GM19438 (cell line): ENCODE measurements around the gene ZC3H12C.

Experiments
- ATAC-seq: cut with Tn5 transposase; IDR thresholded peaks from one replicate; pipeline ENCODE4 v1.9.1; 2021; ENCODE audit warnings: low read depth; ENCODE audit not compliant: unreplicated experiment

Gene ZC3H12C

GRCh38 chr11:110096496-110096895, 3.3 kb downstream of the ZC3H12C start:
- ATAC-seq: no peak

DNA sequence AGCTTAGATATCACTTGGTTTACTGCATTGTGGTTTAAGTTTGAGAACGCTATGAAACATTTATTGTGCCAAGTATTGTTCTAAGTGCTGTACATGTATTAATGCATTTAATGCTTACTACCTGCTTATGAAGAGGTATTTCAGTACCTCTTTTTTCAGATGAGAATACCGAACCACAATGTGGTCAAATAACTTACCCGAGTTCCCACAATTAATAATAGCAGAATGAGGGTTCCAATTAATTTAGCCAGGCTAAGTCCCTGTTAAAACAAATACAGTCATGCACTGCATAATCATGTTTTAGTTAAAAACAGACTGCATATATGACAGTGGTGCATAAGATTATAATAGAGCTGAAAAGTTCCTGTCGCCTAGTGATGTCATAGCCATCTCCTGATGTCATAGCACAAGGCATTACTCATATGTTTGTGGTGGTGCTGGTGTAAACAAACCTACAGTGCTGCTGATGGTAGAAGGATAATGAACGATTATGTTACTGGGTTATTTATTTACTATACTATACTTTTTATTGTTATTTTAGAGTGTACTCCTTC, 4.3 kb downstream of the ZC3H12C start:
- no peak for ATAC-seq

DNA sequence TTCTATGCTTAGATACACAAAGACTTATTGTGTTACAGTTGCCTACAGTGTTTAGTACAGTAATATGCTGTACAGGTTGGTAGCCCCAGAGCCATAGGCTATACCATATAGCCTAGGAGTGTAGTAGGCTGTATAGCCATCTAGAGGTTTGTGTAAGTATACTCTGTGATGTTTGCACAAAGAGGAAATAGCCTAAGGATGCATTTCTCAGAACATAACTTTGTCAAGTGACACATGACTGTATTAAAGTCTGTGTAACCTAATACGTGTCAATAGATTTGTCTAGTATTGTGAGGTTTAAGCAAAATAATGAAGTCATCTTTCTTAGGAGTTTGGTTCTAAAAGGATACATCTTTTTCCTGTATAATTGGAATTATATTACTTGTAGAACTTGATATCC, 5.5 kb downstream of the ZC3H12C start:
- no peak for ATAC-seq

- no peak for ATAC-seq
Measured at GRCh38 chr11:110100476-110101240, 7.5 kb downstream of the ZC3H12C start.

DNA sequence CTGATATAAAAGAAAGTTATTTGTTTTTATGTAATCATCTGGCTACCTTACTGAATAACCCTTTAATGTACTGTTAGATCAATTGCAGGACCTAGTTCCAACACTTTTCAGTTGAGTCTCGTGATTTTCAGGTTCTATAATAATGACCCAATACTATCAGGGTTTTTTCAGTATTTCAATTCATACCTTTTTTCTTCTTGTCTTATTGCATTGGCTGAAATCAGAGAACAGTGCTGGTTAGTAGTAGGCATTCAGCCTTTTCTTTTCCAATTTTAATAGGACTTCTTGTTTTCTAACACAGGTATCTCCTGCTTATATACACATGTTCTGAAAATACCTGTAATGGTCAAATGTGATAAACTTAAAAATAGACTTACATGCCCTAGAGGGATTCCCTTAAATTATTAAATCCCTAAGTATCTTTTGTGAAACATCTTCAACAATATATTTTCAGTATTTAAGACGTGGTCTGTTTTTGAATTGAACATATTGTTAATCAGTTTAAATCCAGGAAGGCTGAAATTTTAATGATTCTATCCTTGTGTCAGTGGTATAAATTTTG, 13.6 kb downstream of the ZC3H12C start:
- no peak for ATAC-seq

- no peak for ATAC-seq
Measured at GRCh38 chr11:110110854-110111253, 17.7 kb downstream of the ZC3H12C start.

DNA sequence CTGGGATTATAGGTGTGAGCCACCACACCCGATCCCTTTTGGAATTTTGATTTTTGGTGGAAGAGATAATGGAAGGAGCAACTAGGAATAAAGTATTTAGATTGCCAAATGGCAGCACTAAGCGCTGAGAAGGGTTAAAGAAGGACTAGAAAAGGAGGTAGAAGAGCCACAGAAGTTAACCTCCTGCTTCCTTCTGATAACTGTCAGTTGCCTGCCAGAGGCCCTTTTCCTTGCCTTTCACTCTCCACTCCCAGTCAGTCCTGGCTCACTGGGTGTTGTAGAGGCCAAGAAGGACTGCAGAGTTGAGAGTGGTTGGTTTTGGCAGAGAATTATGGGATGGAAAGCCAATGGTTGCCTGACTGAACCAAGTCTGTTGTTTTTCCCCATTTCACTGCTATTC, 19.3 kb downstream of the ZC3H12C start:
- no peak for ATAC-seq

- no peak for ATAC-seq
Measured at GRCh38 chr11:110113505-110113904, 20.3 kb downstream of the ZC3H12C start.

- ATAC-seq: no peak
Measured at GRCh38 chr11:110113973-110114372, 20.8 kb downstream of the ZC3H12C start.

DNA sequence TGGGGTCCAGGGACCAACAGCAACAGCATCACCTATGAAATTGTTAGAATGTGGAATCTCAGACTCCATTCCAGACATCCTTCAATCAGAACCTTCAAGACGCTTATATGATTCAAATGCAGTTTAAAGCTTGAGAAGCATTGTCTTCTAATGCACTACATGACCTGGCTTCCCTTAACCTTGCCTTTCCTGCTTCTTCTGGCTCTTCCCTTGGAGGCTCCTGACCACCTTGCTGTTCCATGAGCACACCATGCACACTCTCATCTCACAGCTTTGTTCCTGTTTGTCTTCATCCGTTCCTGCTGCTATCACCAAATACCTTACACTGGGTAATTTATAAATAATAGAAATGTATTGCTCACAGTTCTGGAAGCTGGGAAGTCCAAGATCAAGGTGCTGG, 26.1 kb downstream of the ZC3H12C start:
- ATAC-seq: no peak

DNA sequence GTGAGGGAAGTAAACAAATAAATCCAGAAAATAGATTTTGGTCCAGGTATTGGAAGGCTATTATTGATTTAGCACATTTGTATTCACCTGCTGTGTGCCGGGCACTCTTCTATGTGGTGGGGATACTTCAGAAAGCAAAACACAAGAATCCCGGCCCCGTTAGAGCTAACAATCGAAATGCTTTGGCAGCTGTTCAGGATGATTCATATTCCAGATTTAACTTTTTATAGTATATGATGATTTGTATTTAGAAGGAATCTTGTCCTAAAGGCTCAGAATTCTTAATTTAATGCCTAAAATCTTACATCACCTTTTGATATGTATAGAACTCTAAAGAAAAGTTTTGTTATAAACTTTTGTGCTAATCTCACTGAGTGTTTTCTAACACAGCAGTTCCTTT, 28.0 kb downstream of the ZC3H12C start:
- ATAC-seq: no peak

GRCh38 chr11:110123003-110123402, 29.8 kb downstream of the ZC3H12C start:
- ATAC-seq: no peak

DNA sequence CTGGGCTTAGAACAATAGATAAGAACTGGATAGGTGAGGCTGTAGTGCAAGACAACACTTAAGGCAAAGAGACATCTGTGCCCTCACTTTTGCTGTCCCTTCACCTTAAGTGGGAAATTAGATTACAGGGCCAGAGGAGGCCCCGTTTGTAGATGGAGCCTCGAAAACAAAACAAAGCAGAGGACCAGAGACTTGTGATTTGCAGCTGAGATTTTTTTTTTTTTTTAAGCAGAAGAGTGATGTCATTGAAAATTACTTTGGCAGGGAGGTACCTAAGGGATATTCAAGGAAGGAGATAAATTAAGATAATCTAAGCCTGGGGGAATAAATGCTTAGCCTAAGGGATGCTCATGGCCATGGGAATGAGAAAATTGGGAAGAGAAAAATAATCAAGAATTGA, 31.4 kb downstream of the ZC3H12C start:
- ATAC-seq: no peak

DNA sequence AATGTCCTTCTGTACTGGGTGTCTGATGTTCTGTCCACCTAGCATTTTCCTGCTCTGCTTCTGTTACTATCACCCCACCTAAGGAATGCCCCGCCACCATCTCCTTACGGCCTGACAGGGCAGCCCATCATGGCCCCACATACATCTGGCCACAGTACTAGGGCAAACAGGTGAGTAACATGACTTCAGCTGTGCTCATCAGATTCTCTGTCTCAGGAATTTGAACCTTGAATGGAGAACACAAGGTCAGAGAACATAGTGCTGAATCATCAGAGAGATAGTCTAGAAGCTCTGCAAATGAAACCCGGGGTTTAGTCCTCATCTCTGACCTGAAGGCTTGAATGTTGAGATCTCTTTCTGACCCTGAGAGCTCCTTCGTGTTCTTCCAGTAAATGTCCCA, 32.4 kb downstream of the ZC3H12C start:
- no peak for ATAC-seq

GRCh38 chr11:110126936-110127335, 33.7 kb downstream of the ZC3H12C start:
- ATAC-seq: no peak

DNA sequence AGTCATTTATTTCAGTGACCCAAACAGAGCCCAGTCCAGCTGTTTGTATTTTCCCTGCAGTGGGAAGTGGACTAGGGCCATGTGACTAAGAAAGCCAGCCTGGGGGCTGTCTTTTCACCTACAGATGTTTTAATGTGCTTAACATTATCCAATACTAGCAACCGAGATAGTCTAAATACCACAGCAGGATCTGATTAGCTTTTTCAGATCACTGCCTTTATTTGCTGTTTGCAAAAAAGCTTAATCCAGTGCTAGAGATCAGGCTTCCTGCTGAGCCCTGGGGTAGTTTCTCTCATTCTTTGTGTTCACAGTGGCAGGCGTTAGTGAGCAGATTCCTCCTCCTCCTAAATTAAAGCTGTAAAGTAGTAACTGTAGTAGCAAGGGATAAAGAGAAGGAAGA, 35.0 kb downstream of the ZC3H12C start:
- ATAC-seq: no peak

DNA sequence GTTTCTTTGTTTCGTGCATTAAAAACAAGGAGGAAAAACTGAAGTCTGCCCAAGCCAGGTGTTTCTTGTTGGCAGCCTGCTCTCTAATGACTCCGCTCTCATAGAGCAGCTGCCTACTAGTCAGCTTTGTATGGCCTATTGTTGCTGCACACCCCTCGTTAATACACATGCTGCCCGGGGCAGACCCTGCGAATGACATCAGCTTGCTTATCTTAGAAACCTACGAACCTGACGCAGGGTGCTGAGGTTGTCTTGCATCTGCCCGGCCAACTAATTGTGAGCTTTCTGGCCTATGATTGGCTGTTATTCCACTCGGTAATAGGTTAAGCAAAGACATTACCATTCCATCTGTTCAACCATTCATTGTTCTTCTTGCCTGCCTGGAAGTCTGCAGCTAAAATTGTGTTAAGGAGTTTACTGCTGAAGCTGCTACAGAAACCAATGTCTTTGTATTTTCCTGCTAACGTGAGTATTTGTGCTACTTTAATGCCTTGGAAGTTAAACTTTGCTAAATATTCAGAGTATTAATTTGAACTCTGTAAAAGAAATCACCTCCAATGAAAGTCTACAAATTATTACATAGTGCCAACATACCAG, 37.5 kb downstream of the ZC3H12C start:
- ATAC-seq: no peak

- no peak for ATAC-seq
Measured at GRCh38 chr11:110131386-110132123, 38.4 kb downstream of the ZC3H12C start.

- no peak for ATAC-seq
Measured at GRCh38 chr11:110133160-110133559, 40.0 kb downstream of the ZC3H12C start.

DNA sequence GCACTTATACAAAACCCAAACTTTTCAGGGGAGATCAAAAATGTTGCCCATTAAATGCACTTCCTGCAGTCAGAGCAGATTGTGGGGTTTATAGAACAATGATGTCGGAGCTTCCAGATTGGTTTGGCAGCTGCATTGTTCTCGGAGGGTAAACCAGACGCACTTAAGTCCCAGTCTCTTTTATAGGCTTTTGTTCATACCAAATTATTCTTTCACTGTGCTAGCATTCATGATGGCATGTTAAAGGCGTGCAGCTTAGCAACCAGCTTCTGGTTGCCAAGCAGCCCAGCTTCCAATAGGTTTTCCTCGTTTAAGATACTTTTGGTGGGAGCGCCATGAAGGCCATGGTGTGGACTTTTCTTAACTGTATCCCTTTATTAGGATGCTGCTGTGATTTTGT, 40.9 kb downstream of the ZC3H12C start:
- no peak for ATAC-seq

DNA sequence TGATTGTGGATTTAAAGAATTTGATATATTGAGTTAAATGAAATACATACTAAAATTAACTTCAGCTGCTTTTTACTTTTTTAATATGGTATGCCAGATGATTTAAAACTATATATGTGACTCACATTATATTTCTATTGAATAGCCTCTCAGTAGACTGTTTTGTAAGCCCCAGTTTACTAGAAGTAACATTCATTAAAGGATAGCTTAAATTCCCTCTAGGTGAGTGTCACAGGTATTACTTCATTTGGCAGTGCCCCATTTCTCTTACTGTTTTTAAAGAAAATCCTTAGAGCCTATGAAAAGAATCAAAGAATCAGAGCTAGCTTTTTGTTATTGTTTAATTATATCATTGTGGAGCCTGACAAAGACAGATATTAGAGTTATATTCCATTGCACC, 48.6 kb downstream of the ZC3H12C start:
- no peak for ATAC-seq
